HG03442 (cell line): ENCODE measurements around the gene LRRC14B.
"Not testable (repeated sequence)": the region's sequence is repeated elsewhere in the genome, so short reads cannot be mapped to it uniquely, and the experiment has no call there.

Experiments
- ATAC-seq: cut with Tn5 transposase; IDR thresholded peaks from one replicate; pipeline ENCODE4 v1.9.1; 2021; ENCODE audit warnings: mild to moderate bottlenecking, moderate library complexity; ENCODE audit not compliant: unreplicated experiment

LRRC14B gene

GRCh38 chr5:190366-191035 is 794 bp upstream of the LRRC14B start:
- peak; percentile 21 for ATAC-seq

DNA sequence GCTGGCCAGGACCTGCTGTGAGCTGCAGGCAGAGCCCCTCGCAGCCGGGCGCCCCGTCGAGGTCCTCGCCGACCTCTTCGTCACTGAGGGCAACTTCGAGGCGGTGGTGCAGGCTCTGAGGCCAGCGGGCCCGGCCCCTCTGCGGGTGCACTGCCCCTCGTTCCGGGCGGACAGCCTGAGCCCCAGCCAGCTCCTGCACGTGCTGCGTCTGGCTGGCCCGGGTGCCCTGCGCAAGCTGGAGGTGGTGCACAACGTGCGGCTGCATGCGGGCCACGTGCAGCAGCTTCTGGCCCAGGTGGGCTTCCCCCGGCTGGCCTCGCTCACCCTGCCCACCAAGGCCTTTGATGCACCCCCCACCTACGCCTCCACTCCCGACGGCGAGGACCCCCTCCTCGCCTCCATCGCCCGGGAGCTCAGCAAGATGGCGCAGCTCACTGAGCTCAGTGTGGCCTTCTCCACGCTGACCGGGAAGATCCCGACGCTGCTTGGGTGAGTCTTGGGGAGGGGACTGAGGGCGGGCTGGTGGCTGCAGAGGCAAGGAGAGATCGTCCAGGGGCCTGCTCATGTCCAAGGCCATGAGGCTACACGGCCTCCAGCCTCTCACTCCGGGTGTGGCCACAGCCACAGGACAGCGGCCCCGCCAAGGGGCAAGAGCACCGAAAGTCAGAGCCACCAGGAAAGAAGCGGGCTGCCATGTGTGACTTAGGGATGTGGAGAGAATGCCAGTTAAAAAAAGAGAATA is 825 bp downstream of the LRRC14B start:
- no peak for ATAC-seq

DNA sequence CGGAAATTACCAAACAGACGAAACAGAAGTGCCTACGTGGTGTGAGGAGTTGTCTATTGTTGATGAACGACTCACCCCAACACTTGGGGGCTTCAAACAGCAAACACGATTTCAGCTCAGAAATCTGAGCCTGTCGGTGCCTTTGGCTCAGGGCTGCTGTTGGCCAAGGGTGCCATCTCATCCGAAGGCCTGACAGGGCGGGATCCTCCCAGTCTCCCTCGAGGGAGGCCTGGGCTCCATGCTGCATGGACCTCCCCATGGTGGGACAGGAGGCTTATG is 1.3 kb downstream of the LRRC14B start:
- ATAC-seq = no peak

- ATAC-seq = no peak
Observed at GRCh38 chr5:192970-193831, 1.9 kb downstream of the LRRC14B start.

DNA sequence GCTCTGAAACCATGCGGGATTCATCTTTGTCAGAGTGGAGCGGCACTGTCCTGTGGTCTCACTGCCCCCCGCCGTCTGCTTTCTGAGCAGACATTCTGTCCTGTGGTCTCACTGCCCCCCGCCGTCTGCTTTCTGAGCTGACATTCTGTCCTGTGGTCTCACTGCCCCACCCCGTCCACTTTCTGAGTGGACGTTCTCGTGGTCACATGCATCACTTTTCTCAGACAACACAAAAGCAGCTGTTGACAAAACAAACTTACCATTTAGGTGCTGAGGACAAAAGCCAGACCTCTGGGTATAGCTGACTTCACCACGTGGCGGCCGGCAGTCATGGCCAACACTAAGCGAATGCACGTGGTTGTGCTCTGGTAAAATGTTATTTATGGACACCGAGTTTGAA is 2.8 kb downstream of the LRRC14B start:
- ATAC-seq = no peak

GRCh38 chr5:194603-195209 is 3.4 kb downstream of the LRRC14B start:
- ATAC-seq = no peak

DNA sequence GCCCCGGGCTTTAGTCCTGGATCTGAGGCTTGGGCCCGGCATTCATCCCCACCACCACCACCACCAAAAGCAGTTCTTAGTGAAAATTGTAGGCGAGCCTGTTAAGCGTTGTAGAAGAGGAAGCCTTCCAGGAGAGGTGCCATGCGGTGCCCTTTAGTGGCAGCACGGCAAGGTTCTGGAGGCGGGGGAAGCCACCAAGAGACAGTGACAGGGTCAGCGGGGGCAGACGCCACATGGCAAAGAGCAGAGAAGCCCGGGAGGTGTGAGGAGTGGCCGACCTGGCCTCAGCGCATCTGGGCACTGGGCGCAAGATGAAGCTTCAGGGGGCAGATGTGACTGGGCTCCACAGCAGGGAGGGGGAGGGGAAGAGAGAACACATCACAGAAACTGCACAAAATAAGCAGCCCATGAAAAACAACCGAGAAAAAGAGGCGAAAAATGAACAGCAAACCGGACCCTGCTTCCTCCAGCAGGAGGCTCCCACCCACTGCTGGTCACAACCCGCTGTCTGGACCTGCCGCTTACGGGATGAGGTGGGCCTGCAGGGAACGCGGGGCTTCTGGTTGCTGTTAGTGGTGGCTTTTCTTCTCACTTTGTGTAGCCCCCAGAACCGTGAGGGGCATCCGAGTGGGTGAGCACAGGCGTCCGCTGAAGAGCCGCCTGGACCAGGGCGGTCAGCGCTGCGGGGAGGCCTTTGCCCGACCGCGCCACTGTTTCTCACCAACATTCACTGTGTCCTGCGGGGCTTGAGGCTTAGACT is 4.3 kb downstream of the LRRC14B start:
- ATAC-seq = no peak

GRCh38 chr5:196350-196749 is 5.1 kb downstream of the LRRC14B start:
- ATAC-seq = no peak

GRCh38 chr5:197031-197430 is 5.7 kb downstream of the LRRC14B start:
- ATAC-seq = not testable (repeated sequence)

DNA sequence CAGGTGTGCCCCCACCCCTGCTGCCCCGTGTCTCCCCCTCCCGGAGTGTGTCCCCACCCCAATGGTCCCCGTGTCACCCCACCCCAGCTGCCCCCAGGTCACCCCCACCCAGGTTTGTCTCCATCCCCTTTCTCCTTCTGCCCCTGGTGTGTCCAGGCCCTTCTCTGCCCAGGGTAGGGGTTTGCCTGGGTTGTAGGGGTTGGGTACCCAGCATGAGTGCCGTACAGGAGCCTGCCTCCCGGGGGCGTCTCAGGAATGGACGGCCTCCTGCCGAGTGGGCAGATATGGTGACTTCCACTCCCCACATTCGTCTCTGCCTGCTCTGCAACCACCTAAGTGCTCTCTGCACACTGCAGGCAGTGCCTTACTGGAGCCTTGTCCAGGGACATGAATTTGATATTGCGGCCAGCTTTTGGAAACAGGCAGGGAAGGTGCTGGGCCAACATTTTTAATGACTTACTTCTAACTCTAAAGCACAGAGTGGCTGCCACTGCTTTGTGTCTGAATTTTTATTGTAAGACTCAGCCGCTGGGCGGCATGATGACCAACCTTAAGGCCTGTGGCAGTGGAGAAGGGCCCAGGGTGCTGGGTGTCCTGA is 6.7 kb downstream of the LRRC14B start:
- ATAC-seq = no peak

- no peak for ATAC-seq
Observed at GRCh38 chr5:198516-199196, 7.4 kb downstream of the LRRC14B start.

- no peak for ATAC-seq
Observed at GRCh38 chr5:199197-199949, 8.1 kb downstream of the LRRC14B start.

DNA sequence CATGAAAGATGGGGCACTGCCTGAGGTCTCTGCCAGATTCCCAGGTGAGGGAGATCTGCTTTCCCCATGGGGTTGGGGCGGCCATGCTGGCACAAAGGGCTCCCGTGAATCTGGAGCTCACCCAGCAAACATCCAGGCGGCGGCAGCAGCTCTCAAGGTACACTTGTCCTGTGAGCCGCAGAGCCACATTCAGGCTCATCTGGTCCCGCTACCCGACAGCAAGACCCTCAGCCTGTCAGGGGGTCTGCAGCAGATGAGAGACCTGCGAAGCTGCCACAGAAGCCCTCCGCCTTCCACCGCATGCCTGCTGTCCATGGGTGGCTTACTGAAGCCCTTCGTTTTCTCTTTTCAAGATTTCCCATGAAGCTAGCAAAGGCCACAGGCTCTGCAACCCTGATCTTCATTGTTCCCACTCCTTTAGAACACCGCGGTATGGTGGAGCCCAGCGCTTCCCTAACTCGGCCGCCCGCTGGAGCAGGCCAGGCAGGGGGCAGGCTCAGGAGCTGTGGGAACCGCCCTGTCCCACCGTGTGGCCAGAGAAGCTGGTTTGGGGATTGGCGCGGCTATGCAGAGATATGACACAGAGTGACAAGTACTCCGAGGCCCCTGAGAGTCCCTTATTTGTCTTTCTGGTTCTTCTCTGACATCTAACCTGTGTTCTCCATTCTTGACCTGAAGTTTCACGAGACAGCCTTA is 8.8 kb downstream of the LRRC14B start:
- no peak for ATAC-seq

GRCh38 chr5:200985-201384 is 9.7 kb downstream of the LRRC14B start:
- no peak for ATAC-seq

GRCh38 chr5:201672-202071 is 10.4 kb downstream of the LRRC14B start:
- ATAC-seq = no peak

DNA sequence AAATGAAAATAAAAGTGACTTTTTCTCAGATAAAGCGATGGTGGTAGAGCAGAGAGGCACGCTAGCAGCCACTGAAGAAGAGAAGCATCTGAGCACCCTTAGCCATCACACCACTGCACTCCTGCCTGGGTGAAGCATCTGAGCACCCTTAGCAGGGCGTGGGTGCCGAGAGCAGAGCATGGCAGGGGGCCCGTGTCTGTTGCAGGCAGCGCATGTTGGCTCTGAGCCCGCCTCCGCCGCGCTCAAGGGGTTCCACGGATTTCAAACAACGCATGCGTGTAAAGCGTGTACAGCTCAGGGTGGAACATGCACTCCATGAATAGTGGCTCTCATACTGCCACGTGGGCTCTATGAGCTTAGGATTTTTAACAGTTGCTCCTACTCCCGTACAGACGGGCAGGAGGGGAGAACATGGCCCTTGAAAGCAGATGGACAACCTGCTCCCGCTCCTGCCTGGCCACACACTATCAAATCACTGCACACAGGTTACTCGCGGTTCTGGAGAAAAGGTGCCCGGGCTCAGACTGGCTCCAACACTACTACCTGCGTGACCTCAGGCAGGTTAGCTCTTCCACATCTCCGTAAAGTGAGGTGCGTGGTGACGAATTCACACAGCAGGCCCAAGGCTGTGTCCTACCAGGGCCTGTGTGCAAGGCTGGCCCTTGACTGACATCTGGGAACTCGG is 12.1 kb downstream of the LRRC14B start:
- no peak for ATAC-seq

- ATAC-seq = no peak
Observed at GRCh38 chr5:204001-204400, 12.7 kb downstream of the LRRC14B start.

- ATAC-seq = no peak
Observed at GRCh38 chr5:204462-204861, 13.2 kb downstream of the LRRC14B start.
